GM06990 (cell line): ENCODE results near the gene ADAM10.

ENCODE experiments used
- DNase-seq: peaks from one replicate; pipeline ENCODE4 v3.0.0-alpha.2; 2011; ENCODE audit not compliant: insufficient read length; ENCODE audit errors: extremely low read depth
- H3K27me3 ChIP-seq: replicated peaks from 2 replicates; pipeline ENCODE4 v1.6.0; 2011; ENCODE audit warnings: low read length; ENCODE audit not compliant: control insufficient read depth, insufficient read depth
- H3K36me3 ChIP-seq: 2 replicates; pipeline ENCODE4 v1.5.1; 2011; ENCODE audit warnings: low read length; ENCODE audit not compliant: control insufficient read depth, insufficient read depth
- H3K4me3 ChIP-seq: replicated peaks from 2 replicates; pipeline ENCODE4 v1.5.1; 2011; ENCODE audit warnings: low read depth, mild to moderate bottlenecking, control low read depth, low read length
- CTCF ChIP-seq: IDR thresholded peaks from 2 replicates; pipeline ENCODE4 v1.5.1; 2011; ENCODE audit warnings: low read length, control low read depth, mild to moderate bottlenecking, inconsistent platforms; ENCODE audit not compliant: insufficient read depth, poor library complexity, severe bottlenecking

Gene ADAM10

GRCh38 chr15:58736018-58736643, 13.4 kb downstream of the ADAM10 start:
- TF ChIP-seq CTCF, result no peak
- no peak for DNase-seq
- no peak overlapping the region for H3K4me3 ChIP-seq

GRCh38 chr15:58734859-58735258, 14.6 kb downstream of the ADAM10 start:
- no peaks in the 10 kb centered on the region; the same call in 1 of the 2 replicates for H3K36me3 ChIP-seq
- no peak for DNase-seq
- no peak overlapping the region for H3K4me3 ChIP-seq
- no peaks in the 10 kb centered on the region for H3K27me3 ChIP-seq
- TF ChIP-seq CTCF, result no peak

More at GRCh38 chr15:58736018-58736643, 13.4 kb downstream of the ADAM10 start:
- Histone ChIP-seq H3K27me3 (no peaks in the 10 kb centered on the region), H3K36me3 (no peaks in the 10 kb centered on the region; the same call in 1 of the 2 replicates)

GRCh38 chr15:58732625-58733363, 16.7 kb downstream of the ADAM10 start:
- no peak for TF ChIP-seq CTCF
- no peaks in the 10 kb centered on the region; the same call in 1 of the 2 replicates for H3K36me3 ChIP-seq
- DNase-seq, result no peak

GRCh38 chr15:58731756-58732535, 17.6 kb downstream of the ADAM10 start:
- no peak for DNase-seq
- Histone ChIP-seq H3K27me3 (no peaks in the 10 kb centered on the region), H3K4me3 (no peak overlapping the region), H3K36me3 (no peaks in the 10 kb centered on the region; the same call in 1 of the 2 replicates)
- no peak for TF ChIP-seq CTCF

More at GRCh38 chr15:58732625-58733363, 16.7 kb downstream of the ADAM10 start:
- H3K27me3 ChIP-seq, result no peaks in the 10 kb centered on the region
- H3K4me3 ChIP-seq, result no peak overlapping the region

GRCh38 chr15:58726867-58727266, 22.6 kb downstream of the ADAM10 start:
- no peak for DNase-seq
- Histone ChIP-seq H3K27me3 (no peaks in the 10 kb centered on the region), H3K4me3 (no peak overlapping the region), H3K36me3 (no peaks in the 10 kb centered on the region; the same call in 1 of the 2 replicates)
- no peak for TF ChIP-seq CTCF
